Measurements from ENCODE around the gene SLC16A3.
A peak's percentile ranks its signal among the peaks of the same experiment; 100 is the strongest.
"Not testable (repeated sequence)": the region's sequence is repeated elsewhere in the genome, so short reads cannot be mapped to it uniquely, and the experiment has no call there.

The SLC16A3 gene

GRCh38 chr17:82247856-82248671 lies 19.2 kb downstream of the SLC16A3 start:
- no peak for DNase-seq

GRCh38 chr17:82248815-82249674 lies 20.2 kb downstream of the SLC16A3 start:
- no peak for DNase-seq

GRCh38 chr17:82249896-82250581 lies 21.2 kb downstream of the SLC16A3 start:
- DNase-seq: no peak

GRCh38 chr17:82250868-82251500 lies 22.1 kb downstream of the SLC16A3 start:
- no peak for DNase-seq

GRCh38 chr17:82252511-82253178 lies 23.8 kb downstream of the SLC16A3 start:
- no peak for DNase-seq

GRCh38 chr17:82253179-82253544 lies 24.3 kb downstream of the SLC16A3 start:
- no peak for DNase-seq

- not testable (repeated sequence) for DNase-seq
Observed at GRCh38 chr17:82254096-82254495, 25.3 kb downstream of the SLC16A3 start.

GRCh38 chr17:82254746-82255145 lies 25.9 kb downstream of the SLC16A3 start:
- DNase-seq: not testable (repeated sequence)

GRCh38 chr17:82255402-82255972 lies 26.6 kb downstream of the SLC16A3 start:
- DNase-seq: no peak

GRCh38 chr17:82256242-82256885 lies 27.5 kb downstream of the SLC16A3 start:
- no peak for DNase-seq

- peak; percentile 72 for DNase-seq
Observed at GRCh38 chr17:82257473-82257872, 28.6 kb downstream of the SLC16A3 start.

GRCh38 chr17:82258555-82258954 lies 29.7 kb downstream of the SLC16A3 start:
- no peak for DNase-seq

- not testable (repeated sequence) for DNase-seq
Observed at GRCh38 chr17:82259972-82260961, 31.4 kb downstream of the SLC16A3 start.

GRCh38 chr17:82262344-82262743 lies 33.5 kb downstream of the SLC16A3 start:
- DNase-seq: no peak

GRCh38 chr17:82263641-82264040 lies 34.8 kb downstream of the SLC16A3 start:
- no peak for DNase-seq

- no peak for DNase-seq
Observed at GRCh38 chr17:82266142-82266541, 37.3 kb downstream of the SLC16A3 start.

- DNase-seq: peak; percentile 84
Observed at GRCh38 chr17:82267575-82268379, 38.9 kb downstream of the SLC16A3 start.

- no peak for DNase-seq
Observed at GRCh38 chr17:82269138-82269881, 40.5 kb downstream of the SLC16A3 start.
